ENCODE data around the gene DHRS3.

DNA sequence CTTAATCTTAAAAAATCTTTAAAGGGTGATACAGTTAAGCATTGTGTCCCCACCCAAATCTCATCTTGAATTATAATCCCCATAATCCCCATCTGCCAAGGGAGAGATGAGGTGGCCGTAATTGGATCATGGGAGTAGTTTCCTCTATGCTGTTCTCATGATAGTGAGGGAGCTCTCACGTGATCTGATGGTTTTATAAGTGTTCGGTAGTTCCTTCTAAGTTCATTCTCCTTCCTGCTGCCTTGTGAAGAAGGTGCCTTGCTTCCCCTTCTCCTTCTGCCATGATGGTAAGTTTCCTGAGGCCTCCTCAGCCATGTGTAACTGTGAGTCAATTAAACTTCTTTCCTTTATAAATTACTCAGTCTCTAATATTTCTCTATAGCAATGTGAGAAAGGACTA is 10.7 kb downstream of the DHRS3 start:
- TF ChIP-seq CTCF (IDR thresholded peaks at IDR 0.05 in 8 of 11, conservative IDR thresholded peaks at IDR 0.05 in 3 of 11) (no peak), POLR2A (IDR thresholded peaks at IDR 0.05) (no peak)

Data from spleen (tissue), 7 donors.